ENCODE data around the gene RAE1. TPM values are rescaled to one million over a fixed set of nuclear protein-coding genes. Genes with fewer than 3 reads are reported as not detected.
A peak's percentile ranks its signal among the peaks of the same experiment; 100 is the strongest.

Gene RAE1
- total RNA-seq, 6 experiments from 2014 or later, result 8.6 to 22.1 (median 11.1) TPM

- H3K36me3 ChIP-seq, result peaks cover 0 to 2% (median 0%) of the 10 kb centered on the region in 4 donors
- H3K27ac ChIP-seq, result no peak overlapping the region
- TF ChIP-seq CTCF (IDR thresholded peaks at IDR 0.05) (no peak), POLR2A (IDR thresholded peaks at IDR 0.05) (no peak)
- H3K9me3 ChIP-seq, result no peaks in the 10 kb centered on the region
- H3K27me3 ChIP-seq, result no peaks in the 10 kb centered on the region
- intact Hi-C loops (cut with DNase I), result loop anchor here in 1 of 2 donors (10.0 kb wide), 1 partner anchor 193 kb away; no protein-coding TSS in a partner anchor
- no peaks in the 10 kb centered on the region for H3K4me1 ChIP-seq
- WGBS (ENCODE audit: insufficient coverage, low coverage, low lambda C conversion rate, missing lambda C conversion rate), result 99% methylated on average over 7 of the region's 7 CpGs
- peak in 2 of 3 donors; percentile 7 to 18 for DNase-seq
- no peak for ATAC-seq
- H3K4me3 ChIP-seq, result no peak overlapping the region
Measured at GRCh38 chr20:57401565-57401918, 50.5 kb downstream of the RAE1 start.

- DNase-seq, result peak in 1 of 3 donors; percentile 37
- Histone ChIP-seq H3K9me3 (no peaks in the 10 kb centered on the region), H3K36me3 (peaks cover 0 to 2% (median under 1%) of the 10 kb centered on the region in 4 donors), H3K27ac (no peak overlapping the region), H3K27me3 (no peaks in the 10 kb centered on the region), H3K4me3 (no peak overlapping the region), H3K4me1 (no peaks in the 10 kb centered on the region)
- no peak for TF ChIP-seq CTCF (IDR thresholded peaks at IDR 0.05)
- intact Hi-C loops (cut with DNase I), result loop anchor here in 1 of 2 donors (10.0 kb wide), 1 partner anchor 192 kb away; no protein-coding TSS in a partner anchor
- ATAC-seq, result no peak
- WGBS (ENCODE audit: insufficient coverage, low coverage, low lambda C conversion rate, missing lambda C conversion rate), result no CpG with 5 or more reads among the region's 32 CpGs
Measured at GRCh38 chr20:57402206-57403125, 51.4 kb downstream of the RAE1 start.

GRCh38 chr20:57403216-57403615 is 52.2 kb downstream of the RAE1 start:
- H3K9me3 ChIP-seq, result no peaks in the 10 kb centered on the region
- H3K4me1 ChIP-seq, result no peaks in the 10 kb centered on the region
- WGBS (ENCODE audit: insufficient coverage, low coverage, low lambda C conversion rate, missing lambda C conversion rate), result no CpG with 5 or more reads among the region's 10 CpGs
- no peak for TF ChIP-seq POLR2A (IDR thresholded peaks at IDR 0.05)
- TF ChIP-seq CTCF (IDR thresholded peaks at IDR 0.05), result no peak
- no peaks in the 10 kb centered on the region for H3K27me3 ChIP-seq
- H3K36me3 ChIP-seq, result peaks cover 0 to 9% (median 4%) of the 10 kb centered on the region in 4 donors
- no peak overlapping the region for H3K27ac ChIP-seq
- peak in 1 of 3 donors; percentile 42 for DNase-seq
- no peak overlapping the region for H3K4me3 ChIP-seq
- ATAC-seq, result no peak
- intact Hi-C loops (cut with DNase I), result loop anchor here in 1 of 2 donors (10.0 kb wide), 1 partner anchor 192 kb away; no protein-coding TSS in a partner anchor

- no peaks in the 10 kb centered on the region for H3K9me3 ChIP-seq
- ATAC-seq (no peak), DNase-seq (peak in 1 of 3 donors; percentile 15)
- no peaks in the 10 kb centered on the region for H3K27me3 ChIP-seq
- H3K4me3 ChIP-seq, result no peak overlapping the region
- no peak for TF ChIP-seq CTCF (IDR thresholded peaks at IDR 0.05)
- no peak for TF ChIP-seq POLR2A (IDR thresholded peaks at IDR 0.05)
- no peaks in the 10 kb centered on the region for H3K4me1 ChIP-seq
- H3K27ac ChIP-seq, result no peak overlapping the region
- peaks cover 0 to 14% (median 6%) of the 10 kb centered on the region in 4 donors for H3K36me3 ChIP-seq
- WGBS (ENCODE audit: insufficient coverage, low coverage, low lambda C conversion rate, missing lambda C conversion rate), result 100% methylated on average over 2 of the region's 11 CpGs
- intact Hi-C loops (cut with DNase I), result loop anchor here in 1 of 2 donors (10.0 kb wide), 1 partner anchor 191 kb away; no protein-coding TSS in a partner anchor
Measured at GRCh38 chr20:57404006-57404405, 53.0 kb downstream of the RAE1 start.

All from right lobe of liver (tissue), 6 donors.